ENCODE measurements around the gene ABCG8.

ABCG8 gene

GRCh38 chr2:43824951-43825493 lies 13.7 kb upstream of the ABCG8 start:
- DNase-seq, result no peak
- intact Hi-C loops (cut with DNase I), result no loop called here

GRCh38 chr2:43825841-43826240 lies 12.9 kb upstream of the ABCG8 start:
- no peak for DNase-seq
- intact Hi-C loops (cut with DNase I), result no loop called here

GRCh38 chr2:43826305-43827250 lies 12.2 kb upstream of the ABCG8 start:
- no peak for DNase-seq
- intact Hi-C loops (cut with DNase I), result no loop called here

GRCh38 chr2:43831543-43832294 lies 7.1 kb upstream of the ABCG8 start:
- intact Hi-C loops (cut with DNase I), result no loop called here

GRCh38 chr2:43832457-43832856 lies 6.3 kb upstream of the ABCG8 start:
- DNase-seq, result no peak

More at GRCh38 chr2:43831543-43832294, 7.1 kb upstream of the ABCG8 start:
- peak in 7 of 10 donors; percentile 30 to 87 (median 43) for DNase-seq

GRCh38 chr2:43837033-43837432 lies 1.7 kb upstream of the ABCG8 start:
- no peak for DNase-seq
- intact Hi-C loops (cut with DNase I), result no loop called here

More at GRCh38 chr2:43832457-43832856, 6.3 kb upstream of the ABCG8 start:
- intact Hi-C loops (cut with DNase I), result no loop called here

- no peak for DNase-seq
- intact Hi-C loops (cut with DNase I), result no loop called here
These were observed 776 bp upstream of the ABCG8 start for GRCh38 chr2:43837831-43838559.

GRCh38 chr2:43839776-43840564 lies 1.2 kb downstream of the ABCG8 start:
- DNase-seq, result no peak
- intact Hi-C loops (cut with DNase I), result no loop called here

- intact Hi-C loops (cut with DNase I), result no loop called here
- no peak for DNase-seq
These were observed 2.2 kb downstream of the ABCG8 start for GRCh38 chr2:43840965-43841364.

GRCh38 chr2:43841949-43842865 lies 3.4 kb downstream of the ABCG8 start:
- no peak for DNase-seq

GRCh38 chr2:43842866-43843226 lies 4.1 kb downstream of the ABCG8 start:
- no peak for DNase-seq
- intact Hi-C loops (cut with DNase I), result no loop called here

More at GRCh38 chr2:43841949-43842865, 3.4 kb downstream of the ABCG8 start:
- intact Hi-C loops (cut with DNase I), result no loop called here

GRCh38 chr2:43845181-43845580 lies 6.4 kb downstream of the ABCG8 start:
- intact Hi-C loops (cut with DNase I), result no loop called here
- DNase-seq, result no peak

- intact Hi-C loops (cut with DNase I), result no loop called here
- no peak for DNase-seq
These were observed 7.5 kb downstream of the ABCG8 start for GRCh38 chr2:43846140-43846793.

- intact Hi-C loops (cut with DNase I), result no loop called here
- DNase-seq, result no peak
These were observed 9.4 kb downstream of the ABCG8 start for GRCh38 chr2:43848214-43848613.

- intact Hi-C loops (cut with DNase I), result no loop called here
- no peak for DNase-seq
These were observed 12.5 kb downstream of the ABCG8 start for GRCh38 chr2:43851011-43851980.

- intact Hi-C loops (cut with DNase I), result no loop called here
These were observed 13.5 kb downstream of the ABCG8 start for GRCh38 chr2:43852196-43852730.

More at GRCh38 chr2:43852196-43852730, 13.5 kb downstream of the ABCG8 start:
- no peak for DNase-seq

Data from posterior cingulate gyrus (tissue), 11 donors.